Spinal cord (tissue), 10 donors: ENCODE data around the gene MRPS24. TPM values are rescaled to one million over a fixed set of nuclear protein-coding genes. Genes with fewer than 3 reads are reported as not detected.

Experiments
- DNase-seq, 6 donors: peaks; one replicate each; pipeline versions ENCODE4 v3.0.0 to v3.0.0-alpha.2; 2013 to 2015; ENCODE audit warnings: low spot score in 6 of 6, low read depth in 4 of 6
- H3K27ac ChIP-seq: one replicate; pipeline ENCODE4 v1.5.1; 2013; ENCODE audit warnings: low read depth, low read length, control low read depth
- H3K27me3 ChIP-seq: one replicate; pipeline ENCODE4 v1.6.1; 2013; ENCODE audit warnings: low read length; ENCODE audit not compliant: control insufficient read depth, insufficient read depth
- H3K36me3 ChIP-seq: one replicate; pipeline ENCODE4 v1.6.1; 2013; ENCODE audit warnings: low read length; ENCODE audit not compliant: control insufficient read depth, insufficient read depth
- H3K4me1 ChIP-seq: one replicate; pipeline ENCODE4 v1.6.1; 2013; ENCODE audit warnings: low read length; ENCODE audit not compliant: control insufficient read depth, insufficient read depth
- H3K4me3 ChIP-seq: one replicate; pipeline ENCODE4 v1.5.1; 2013; ENCODE audit warnings: low read depth, low read length, control low read depth
- H3K9me3 ChIP-seq: one replicate; pipeline ENCODE4 v1.6.1; 2013; ENCODE audit warnings: low read length; ENCODE audit not compliant: control insufficient read depth, insufficient read depth
- WGBS: methylation state at CpG from one replicate; pipeline ENCODE4 v1.1.5; 2013; ENCODE audit warnings: missing lambda C conversion rate; ENCODE audit not compliant: insufficient coverage; 5-methylcytosine and 5-hydroxymethylcytosine counted together
- long read RNA-seq, 4 donors: transcript quantifications; one replicate each; lab custom pipeline, GENCODE V29; 2026
- polyA plus RNA-seq, 2 donors: library from polyadenylated mRNA; unstranded; fragments of 120-200 nt; gene quantifications; one replicate each; pipeline ENCODE4 v1.2.1, GENCODE V29; 2013; ENCODE audit not compliant: insufficient read length in 2 of 2
- total RNA-seq, 2 donors: library from RNA; depleted of rRNA in 1 of 2; stranded (reverse); fragments of 120-200 nt in 1 of 2; fragments of >200 nt in 1 of 2; gene quantifications; one replicate each; pipeline versions ENCODE4 v1.2.3 to v1.2.4, GENCODE V29; 2013 to 2014
- donor health status: healthy.

Gene MRPS24
- 100 to 1,000 TPM in 1 of 2 donors, 10 to 100 TPM in 1; 26.7 to 103 TPM for total RNA-seq
- 100 to 1,000 TPM; 106 to 108 TPM for polyA plus RNA-seq
- long read RNA-seq, donor 1, transcript MRPS24-201 (4 exons, 707 nt), result major isoform, 69 of 112 reads
- long read RNA-seq, donor 1, transcript MRPS24-205 (2 exons, 392 nt), result minor isoform, 8 of 112 reads
- long read RNA-seq, donor 1, transcript MRPS24-203 (3 exons, 743 nt), result minor isoform, 35 of 112 reads
- long read RNA-seq, donor 1, partial matches to known transcripts, result 0 of 112 reads
- long read RNA-seq, donor 1, other reads (novel, unspliced or antisense), result 0 of 112 reads
- long read RNA-seq, donor 2, transcript MRPS24-203 (3 exons, 743 nt), result minor isoform, 12 of 41 reads
- long read RNA-seq, donor 2, transcript MRPS24-201 (4 exons, 707 nt), result major isoform, 27 of 41 reads
- long read RNA-seq, donor 2, partial matches to known transcripts, result 0 of 41 reads
- long read RNA-seq, donor 2, other reads (novel, unspliced or antisense), result 0 of 41 reads
- long read RNA-seq, donor 3, transcript MRPS24-201 (4 exons, 707 nt), result major isoform, 40 of 56 reads
- long read RNA-seq, donor 3, transcript MRPS24-203 (3 exons, 743 nt), result minor isoform, 15 of 56 reads
- long read RNA-seq, donor 3, partial matches to known transcripts, result 0 of 56 reads
- long read RNA-seq, donor 3, other reads (novel, unspliced or antisense), result 0 of 56 reads
- long read RNA-seq, donor 4, transcript MRPS24-205 (2 exons, 392 nt), result minor isoform, 6 of 190 reads
- long read RNA-seq, donor 4, transcript MRPS24-203 (3 exons, 743 nt), result minor isoform, 37 of 190 reads
- long read RNA-seq, donor 4, transcript MRPS24-201 (4 exons, 707 nt), result major isoform, 123 of 190 reads
- long read RNA-seq, donor 4, partial matches to known transcripts, result 24 of 190 reads
- long read RNA-seq, donor 4, other reads (novel, unspliced or antisense), result 0 of 190 reads

DNA sequence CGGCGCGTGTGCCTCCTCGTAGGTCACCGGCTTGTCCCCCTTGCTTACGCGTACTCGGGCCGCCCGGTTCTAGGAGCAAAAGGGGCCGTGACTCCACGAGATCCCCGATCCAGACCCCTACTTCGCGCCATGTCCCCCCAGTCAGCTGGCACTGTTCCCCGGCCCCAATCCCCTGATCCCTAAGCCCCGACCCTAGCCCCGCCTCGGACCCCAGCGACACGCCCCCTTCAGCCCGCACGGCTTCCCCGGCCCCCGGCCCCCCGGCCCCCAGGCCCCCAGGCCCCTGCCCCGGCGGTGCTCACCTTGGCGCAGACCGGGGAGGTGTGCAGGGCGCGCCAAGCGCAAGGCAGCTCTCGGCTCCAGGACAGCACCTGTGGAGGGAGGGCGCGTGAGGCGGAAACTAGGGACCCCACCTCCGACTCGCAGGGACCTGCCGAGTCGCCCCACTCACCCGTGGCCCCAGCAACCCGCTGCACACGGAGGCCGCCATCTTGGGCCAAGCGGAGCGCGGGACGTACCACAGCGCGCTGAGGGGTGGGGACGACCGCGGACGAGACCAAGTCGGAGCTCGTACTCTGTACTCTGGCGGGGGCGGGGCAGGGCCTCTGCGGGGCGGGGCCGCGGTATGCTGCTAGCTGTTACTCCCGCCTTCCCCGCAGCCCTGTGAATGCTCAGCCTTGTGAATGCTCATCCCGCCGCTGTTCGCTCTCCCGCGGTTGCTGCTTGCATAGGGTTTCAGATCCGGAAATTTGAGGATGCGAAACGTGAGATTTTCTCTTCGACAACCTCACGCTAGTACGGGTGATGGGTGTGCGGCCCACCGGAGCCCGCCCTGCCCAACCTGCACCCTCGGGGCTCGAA, at the start of gene MRPS24:
MRPS24 (minus strand) TSS at position 512 of the 861 bp plus-strand sequence; CDS start at position 490, 22 bp downstream.
- peak within 1 kb of the TSS; percentile 76 for H3K4me3 ChIP-seq
- 0% methylated on average over 75 of the region's 81 CpGs for WGBS
- peak within 1 kb of the TSS; percentile 89 for H3K27ac ChIP-seq
- no peaks in the 10 kb centered on the region for H3K27me3 ChIP-seq
- H3K36me3 ChIP-seq, result peaks cover 18% of the 10 kb centered on the region
- H3K4me1 ChIP-seq, result peaks cover 12% of the 10 kb centered on the region
- DNase-seq, result peak; percentile 84 to 98 (median 90)
- H3K9me3 ChIP-seq, result no peaks in the 10 kb centered on the region

DNA sequence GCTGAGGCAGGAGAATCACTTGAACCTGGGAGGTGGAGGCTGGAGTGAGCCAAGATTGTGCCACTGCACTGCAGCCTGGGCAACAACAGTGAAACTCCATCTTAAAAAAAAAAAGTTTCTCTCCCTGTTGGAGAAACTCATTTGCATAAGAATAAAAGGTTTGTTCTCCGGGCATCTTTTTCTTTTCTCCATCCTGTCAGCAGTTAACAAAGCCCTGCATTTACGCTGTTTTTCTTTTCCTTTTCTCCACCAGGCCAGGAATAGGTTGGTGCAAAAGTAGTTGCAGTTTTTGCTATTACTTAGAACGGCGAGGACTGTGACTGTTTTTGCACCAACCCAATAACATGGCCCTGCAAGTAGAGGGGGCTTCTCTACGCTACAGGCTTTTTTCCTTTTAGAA, 46.6 kb upstream of the MRPS24 start:
- Histone ChIP-seq H3K9me3 (no peaks in the 10 kb centered on the region), H3K36me3 (peaks cover 13% of the 10 kb centered on the region), H3K27ac (no peak overlapping the region), H3K27me3 (no peaks in the 10 kb centered on the region), H3K4me1 (no peaks in the 10 kb centered on the region), H3K4me3 (no peak overlapping the region)
- no peak for DNase-seq
- no CpG with 5 or more reads among the region's 5 CpGs for WGBS

DNA sequence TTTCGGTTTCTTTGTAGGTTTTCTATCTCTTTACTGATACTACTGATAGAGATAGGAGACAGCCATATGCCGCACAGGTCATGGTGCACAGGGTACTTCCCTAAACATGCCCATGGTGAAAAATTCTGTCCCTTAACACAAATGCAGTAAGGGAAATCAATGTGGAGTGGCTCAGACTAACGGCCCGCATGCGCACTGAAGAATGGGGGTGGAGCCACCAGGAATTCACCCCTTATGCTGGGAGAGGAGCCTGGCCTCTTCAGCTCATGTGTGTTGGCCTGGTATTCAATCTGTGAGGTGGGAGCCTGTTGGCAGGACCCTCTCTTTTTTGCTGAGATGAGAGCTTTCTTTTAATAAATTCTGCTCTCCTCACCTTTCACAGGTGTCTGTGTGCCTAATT, 45.5 kb upstream of the MRPS24 start:
- no peak for DNase-seq
- Histone ChIP-seq H3K4me3 (no peak overlapping the region), H3K9me3 (no peaks in the 10 kb centered on the region), H3K27ac (no peak overlapping the region), H3K27me3 (no peaks in the 10 kb centered on the region), H3K36me3 (peaks cover 12% of the 10 kb centered on the region), H3K4me1 (no peaks in the 10 kb centered on the region)
- 86% methylated on average over 3 of the region's 5 CpGs for WGBS

DNA sequence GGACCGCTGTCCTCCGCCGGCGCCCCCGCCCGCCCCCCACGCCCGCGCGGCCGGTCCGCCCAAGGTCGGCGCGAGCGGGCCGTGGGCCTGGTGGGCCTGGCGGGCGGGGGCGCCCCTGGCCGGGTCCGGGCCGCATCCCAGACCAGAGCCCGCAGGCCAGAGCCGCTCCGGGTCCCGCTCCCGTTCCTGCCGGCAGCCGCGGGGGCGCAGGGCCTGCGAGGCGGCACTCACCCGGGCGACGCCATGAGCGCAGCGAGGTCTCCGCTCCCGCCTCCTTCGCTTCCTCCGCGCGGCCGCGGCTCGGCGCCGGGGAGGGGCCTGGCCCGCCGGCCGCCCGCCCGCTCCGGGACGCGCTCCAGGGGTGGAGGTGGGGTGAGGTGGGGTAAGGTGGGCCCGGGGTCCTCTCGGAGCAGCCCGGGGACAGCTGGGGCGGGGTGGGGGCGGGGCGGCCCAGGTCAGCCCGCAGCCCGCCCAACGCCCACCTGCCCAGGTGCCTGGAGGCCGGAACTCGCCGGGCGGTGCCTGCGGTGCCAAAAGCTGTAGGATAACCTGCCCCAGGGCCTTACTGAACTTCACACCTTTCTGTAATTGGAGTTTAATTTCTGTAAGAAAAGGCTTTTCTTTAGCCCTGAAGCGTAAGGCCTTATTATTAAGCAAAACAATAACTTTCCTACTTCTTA, 37.2 kb upstream of the MRPS24 start, which contains the start of gene URGCP:
URGCP (minus strand) TSS at position 266 of the 680 bp plus-strand sequence; CDS start at position 245, 21 bp downstream.
- Histone ChIP-seq H3K36me3 (peaks cover 7% of the 10 kb centered on the region), H3K4me3 (peak within 1 kb of the TSS; percentile 48), H3K27me3 (no peaks in the 10 kb centered on the region), H3K27ac (peak within 1 kb of the TSS; percentile 79), H3K9me3 (no peaks in the 10 kb centered on the region), H3K4me1 (peaks cover 6% of the 10 kb centered on the region)
- under 1% methylated on average over 55 of the region's 73 CpGs for WGBS
- DNase-seq, result peak in 2 of 6 donors; percentile 72 to 75

DNA sequence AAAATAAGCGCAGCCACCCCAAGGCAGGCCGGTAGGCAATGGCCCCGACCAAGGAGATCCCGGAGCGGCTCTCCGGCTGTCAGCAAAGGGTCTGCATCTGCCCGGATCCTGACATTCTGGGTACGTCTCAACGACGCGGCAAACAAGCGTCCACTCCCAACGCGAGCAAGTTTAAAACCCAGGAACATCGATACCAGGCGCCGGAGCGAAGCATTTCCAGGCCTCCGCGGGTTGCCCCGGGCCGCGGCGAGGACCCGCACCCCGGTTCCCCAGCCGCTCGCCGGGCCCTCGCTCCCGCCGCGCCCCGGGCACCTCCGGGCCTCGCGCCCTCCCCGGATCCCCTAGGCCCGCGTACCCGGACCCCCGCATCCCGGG, 36.6 kb upstream of the MRPS24 start:
- Histone ChIP-seq H3K9me3 (no peaks in the 10 kb centered on the region), H3K4me3 (peak overlapping the region; percentile 48), H3K27ac (peak overlapping the region; percentile 79), H3K4me1 (peaks cover 6% of the 10 kb centered on the region), H3K36me3 (peaks cover 7% of the 10 kb centered on the region), H3K27me3 (no peaks in the 10 kb centered on the region)
- WGBS, result under 1% methylated on average over 43 of the region's 43 CpGs
- DNase-seq, result peak in 2 of 6 donors; percentile 75 to 79

DNA sequence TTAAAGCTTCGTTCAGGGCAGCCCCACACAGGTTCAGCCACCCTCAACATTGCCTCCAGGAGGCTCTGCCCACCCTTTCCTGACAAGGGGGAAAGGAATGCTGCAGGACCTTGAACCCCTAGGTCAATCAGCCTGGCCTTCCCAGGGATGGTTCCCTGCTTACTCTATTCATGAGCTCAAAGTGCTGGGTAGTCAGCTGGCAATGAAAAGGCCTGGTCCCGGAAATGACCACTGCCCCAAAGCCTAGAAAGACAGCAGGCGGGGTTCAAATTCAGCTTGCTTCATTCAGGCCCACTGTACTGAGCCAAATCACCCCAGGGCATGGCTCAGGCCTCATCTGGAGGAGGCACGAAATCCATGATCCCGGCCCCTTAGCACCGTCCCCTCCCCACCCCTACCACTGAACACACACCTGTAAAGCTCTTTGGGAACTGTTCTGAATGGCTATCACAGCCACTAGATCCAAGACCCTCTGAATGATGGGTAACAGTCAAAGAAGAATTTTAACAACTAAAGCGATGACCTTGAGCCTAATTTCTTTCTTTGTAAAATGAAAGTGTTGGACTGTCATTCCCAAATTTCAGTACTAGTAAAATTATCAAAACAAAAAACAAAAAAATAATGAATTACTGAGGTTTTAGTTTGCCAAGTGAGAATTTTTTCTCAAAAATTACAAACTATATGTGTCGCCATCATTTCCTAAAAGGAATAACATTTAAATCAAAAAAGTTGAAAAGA, 36.1 kb upstream of the MRPS24 start:
- H3K4me3 ChIP-seq, result peak overlapping the region; percentile 48
- DNase-seq, result peak in 2 of 6 donors; percentile 17 to 28
- WGBS, result 48% methylated on average over 3 of the region's 8 CpGs
- H3K27ac ChIP-seq, result peak overlapping the region; percentile 79
- H3K36me3 ChIP-seq, result peaks cover 7% of the 10 kb centered on the region
- H3K27me3 ChIP-seq, result no peaks in the 10 kb centered on the region
- H3K4me1 ChIP-seq, result peaks cover 6% of the 10 kb centered on the region
- H3K9me3 ChIP-seq, result no peaks in the 10 kb centered on the region

DNA sequence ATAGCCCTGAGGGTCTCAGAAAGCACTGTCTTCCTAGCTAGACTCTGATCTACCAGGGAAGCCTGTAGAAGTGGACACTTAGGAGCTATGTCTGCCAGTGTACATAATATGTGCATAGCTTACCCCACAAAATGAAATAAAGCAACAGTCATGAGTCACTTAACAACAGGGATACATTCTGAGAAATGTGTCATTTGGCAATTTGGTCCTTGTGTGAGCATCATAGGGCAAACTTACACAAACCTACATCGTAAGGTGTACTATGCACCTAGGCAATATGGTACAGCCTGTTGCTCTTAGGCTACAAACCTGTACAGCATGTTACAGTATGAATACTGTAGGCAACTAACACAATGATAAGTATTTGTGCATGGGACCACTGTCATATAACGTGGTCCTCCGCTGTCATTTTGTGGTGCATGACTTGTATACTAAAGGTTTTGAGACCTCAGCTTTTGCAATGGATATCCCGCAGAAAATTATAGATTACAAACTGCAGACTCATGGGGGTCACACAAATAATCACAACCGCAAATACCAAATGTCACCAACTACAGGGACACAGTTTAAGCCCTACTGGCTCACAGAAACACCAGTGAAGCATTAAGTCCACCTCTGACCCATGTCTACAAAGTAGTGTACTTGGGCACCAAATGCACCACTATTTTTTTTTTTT, 35.4 kb upstream of the MRPS24 start:
- Histone ChIP-seq H3K4me3 (peak overlapping the region; percentile 48), H3K9me3 (no peaks in the 10 kb centered on the region), H3K27ac (no peak overlapping the region), H3K27me3 (no peaks in the 10 kb centered on the region), H3K36me3 (peaks cover 7% of the 10 kb centered on the region), H3K4me1 (peaks cover 6% of the 10 kb centered on the region)
- 100% methylated on average over 3 of the region's 5 CpGs for WGBS
- no peak for DNase-seq

DNA sequence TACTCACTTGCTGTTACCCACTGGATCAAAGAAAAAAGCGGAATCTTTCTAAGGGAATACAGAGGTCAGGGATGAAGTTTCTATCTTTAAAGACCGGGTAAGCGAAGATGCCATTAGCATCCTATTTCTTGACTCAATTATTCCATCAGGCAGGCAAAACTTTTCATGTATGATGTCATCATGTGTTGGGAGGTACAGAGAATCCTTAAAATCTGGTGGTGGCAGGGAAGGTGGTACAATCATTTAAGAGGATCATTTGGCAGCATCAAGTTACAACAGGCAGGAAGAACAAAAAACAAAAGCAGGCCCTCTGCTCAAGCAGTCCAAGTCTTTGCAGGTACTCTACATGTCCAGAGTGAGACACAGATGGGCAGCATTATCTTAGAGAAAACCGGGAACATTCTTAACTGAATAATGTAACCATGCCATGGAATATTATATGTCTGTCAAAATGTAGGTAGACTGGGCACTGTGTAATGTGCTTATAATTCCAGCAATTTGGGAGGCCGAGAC, 33.3 kb upstream of the MRPS24 start:
- Histone ChIP-seq H3K4me1 (peaks cover 6% of the 10 kb centered on the region), H3K4me3 (no peak overlapping the region), H3K36me3 (peaks cover 7% of the 10 kb centered on the region), H3K9me3 (no peaks in the 10 kb centered on the region), H3K27ac (no peak overlapping the region), H3K27me3 (no peaks in the 10 kb centered on the region)
- WGBS, result no CpG with 5 or more reads among the region's 5 CpGs
- no peak for DNase-seq
